ENCODE results near the gene YIPF1. TPM values are rescaled to one million over a fixed set of nuclear protein-coding genes. Genes with fewer than 3 reads are reported as not detected.

Gene YIPF1
- polyA plus RNA-seq, 1 of the 3 experiments (the other 2 are of a cell fraction) = 23.1 TPM

GRCh38 chr1:53911442-53911841 lies 21.8 kb upstream of the YIPF1 start:
- Histone ChIP-seq H3K9me3 (no peaks in the 10 kb centered on the region), H3K4me1 (ENCODE audit: control insufficient read depth in 1 of 2, insufficient read depth in 2 of 2, low read depth in 1 of 2, low read length in 1 of 2) (no peaks in the 10 kb centered on the region), H3K4me2 (no peak overlapping the region), H3K27ac (ENCODE audit: low read depth in 2 of 2, low read length in 1 of 2) (no peak overlapping the region), H3K9ac (no peak overlapping the region), H3K27me3 (ENCODE audit: insufficient read depth) (no peaks in the 10 kb centered on the region), H2AFZ (ENCODE audit: low read depth) (no peak overlapping the region), H4K20me1 (ENCODE audit: insufficient read depth) (no peaks in the 10 kb centered on the region), H3K4me3 (ENCODE audit: low read depth in 2 of 2, low read length in 1 of 2) (no peak overlapping the region), H3K36me3 (replicated peaks in 1 of 2; ENCODE audit: control insufficient read depth in 1 of 2, insufficient read depth in 2 of 2, low read length in 1 of 2) (peaks cover 4 to 6% of the 10 kb centered on the region in 2 experiments), H3F3A (replicated peaks; ENCODE audit: insufficient read depth) (no peaks in the 10 kb centered on the region), H3K9me2 (no peaks in the 10 kb centered on the region), H3K79me2 (ENCODE audit: insufficient read depth) (no peaks in the 10 kb centered on the region)
- no peak for DNase-seq
- CTCF ChIA-PET = interaction anchor here (1.2 to 1.3 kb wide), 2 partner anchors 13 to 51 kb away, joined by 3 read pairs; no protein-coding TSS in a partner anchor
- TF ChIP-seq IRF3 (IDR thresholded peaks at IDR 0.05; ENCODE audit: low read depth, low read length) (no peak), RFX5 (IDR thresholded peaks at IDR 0.05; ENCODE audit: low read length) (no peak), FOXJ3 (CRISPR knock-in tag; IDR thresholded peaks at IDR 0.05) (no peak), RCOR1 (IDR thresholded peaks at IDR 0.05; ENCODE audit: low read length) (no peak), NFIC (IDR thresholded peaks at IDR 0.05; ENCODE audit: borderline replicate concordance) (no peak), FOSL2 (IDR thresholded peaks at IDR 0.05; ENCODE audit: borderline replicate concordance, low read depth) (no peak), SMC3 (IDR thresholded peaks at IDR 0.05; ENCODE audit: low read depth, low read length) (no peak), NRF1 (IDR thresholded peaks at IDR 0.05; ENCODE audit: low read depth, low read length) (no peak), MXI1 (IDR thresholded peaks at IDR 0.05; ENCODE audit: low read depth, low read length) (no peak), ZBTB33 (IDR thresholded peaks at IDR 0.05; ENCODE audit: borderline replicate concordance, low read depth) (no peak), GABPA (IDR thresholded peaks at IDR 0.05; ENCODE audit: low read depth) (no peak), SIN3A (IDR thresholded peaks at IDR 0.05; ENCODE audit: borderline replicate concordance, low read depth, low read length) (no peak)
- TF ChIP-seq, protein P1, sequence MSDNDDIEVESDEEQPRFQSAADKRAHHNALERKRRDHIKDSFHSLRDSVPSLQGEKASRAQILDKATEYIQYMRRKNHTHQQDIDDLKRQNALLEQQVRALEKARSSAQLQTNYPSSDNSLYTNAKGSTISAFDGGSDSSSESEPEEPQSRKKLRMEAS (IDR thresholded peaks at IDR 0.05; ENCODE audit: low read depth) = no peak
- TF ChIP-seq, protein P2, sequence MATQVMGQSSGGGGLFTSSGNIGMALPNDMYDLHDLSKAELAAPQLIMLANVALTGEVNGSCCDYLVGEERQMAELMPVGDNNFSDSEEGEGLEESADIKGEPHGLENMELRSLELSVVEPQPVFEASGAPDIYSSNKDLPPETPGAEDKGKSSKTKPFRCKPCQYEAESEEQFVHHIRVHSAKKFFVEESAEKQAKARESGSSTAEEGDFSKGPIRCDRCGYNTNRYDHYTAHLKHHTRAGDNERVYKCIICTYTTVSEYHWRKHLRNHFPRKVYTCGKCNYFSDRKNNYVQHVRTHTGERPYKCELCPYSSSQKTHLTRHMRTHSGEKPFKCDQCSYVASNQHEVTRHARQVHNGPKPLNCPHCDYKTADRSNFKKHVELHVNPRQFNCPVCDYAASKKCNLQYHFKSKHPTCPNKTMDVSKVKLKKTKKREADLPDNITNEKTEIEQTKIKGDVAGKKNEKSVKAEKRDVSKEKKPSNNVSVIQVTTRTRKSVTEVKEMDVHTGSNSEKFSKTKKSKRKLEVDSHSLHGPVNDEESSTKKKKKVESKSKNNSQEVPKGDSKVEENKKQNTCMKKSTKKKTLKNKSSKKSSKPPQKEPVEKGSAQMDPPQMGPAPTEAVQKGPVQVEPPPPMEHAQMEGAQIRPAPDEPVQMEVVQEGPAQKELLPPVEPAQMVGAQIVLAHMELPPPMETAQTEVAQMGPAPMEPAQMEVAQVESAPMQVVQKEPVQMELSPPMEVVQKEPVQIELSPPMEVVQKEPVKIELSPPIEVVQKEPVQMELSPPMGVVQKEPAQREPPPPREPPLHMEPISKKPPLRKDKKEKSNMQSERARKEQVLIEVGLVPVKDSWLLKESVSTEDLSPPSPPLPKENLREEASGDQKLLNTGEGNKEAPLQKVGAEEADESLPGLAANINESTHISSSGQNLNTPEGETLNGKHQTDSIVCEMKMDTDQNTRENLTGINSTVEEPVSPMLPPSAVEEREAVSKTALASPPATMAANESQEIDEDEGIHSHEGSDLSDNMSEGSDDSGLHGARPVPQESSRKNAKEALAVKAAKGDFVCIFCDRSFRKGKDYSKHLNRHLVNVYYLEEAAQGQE (IDR thresholded peaks at IDR 0.05; ENCODE audit: low read depth, low read length) = no peak
- POLR2A ChIA-PET = no interaction called here
- WGBS (ENCODE audit: low lambda C conversion rate) = 92% methylated on average over 4 of the region's 4 CpGs
